Breast epithelium (tissue), 3 donors: ENCODE results near the gene KLHL12.

ENCODE experiments used
- POLR2A ChIP-seq: fragments of 450-650 bp; IDR thresholded peaks from one replicate; pipeline ENCODE4 v1.6.1; 2016; ENCODE audit warnings: antibody characterized with exemption, mild to moderate bottlenecking, moderate library complexity
- POLR2AphosphoS5 ChIP-seq, 3 donors: sonication (generic); formaldehyde crosslinking; IDR thresholded peaks; one replicate each; pipeline ENCODE4 v1.6.1; 2017; ENCODE audit warnings: antibody characterized with exemption in 3 of 3
- TF ChIP-seq, protein P1 (sequence below), 3 donors: fragments of 450-650 bp; IDR thresholded peaks; one replicate each; pipeline ENCODE4 v1.5.1; 2016 to 2017; ENCODE audit warnings: antibody characterized with exemption in 3 of 3, mild to moderate bottlenecking in 3 of 3, moderate library complexity in 3 of 3

- no peak for TF ChIP-seq POLR2AphosphoS5 (IDR thresholded peaks at IDR 0.05)
- TF ChIP-seq, protein P1, sequence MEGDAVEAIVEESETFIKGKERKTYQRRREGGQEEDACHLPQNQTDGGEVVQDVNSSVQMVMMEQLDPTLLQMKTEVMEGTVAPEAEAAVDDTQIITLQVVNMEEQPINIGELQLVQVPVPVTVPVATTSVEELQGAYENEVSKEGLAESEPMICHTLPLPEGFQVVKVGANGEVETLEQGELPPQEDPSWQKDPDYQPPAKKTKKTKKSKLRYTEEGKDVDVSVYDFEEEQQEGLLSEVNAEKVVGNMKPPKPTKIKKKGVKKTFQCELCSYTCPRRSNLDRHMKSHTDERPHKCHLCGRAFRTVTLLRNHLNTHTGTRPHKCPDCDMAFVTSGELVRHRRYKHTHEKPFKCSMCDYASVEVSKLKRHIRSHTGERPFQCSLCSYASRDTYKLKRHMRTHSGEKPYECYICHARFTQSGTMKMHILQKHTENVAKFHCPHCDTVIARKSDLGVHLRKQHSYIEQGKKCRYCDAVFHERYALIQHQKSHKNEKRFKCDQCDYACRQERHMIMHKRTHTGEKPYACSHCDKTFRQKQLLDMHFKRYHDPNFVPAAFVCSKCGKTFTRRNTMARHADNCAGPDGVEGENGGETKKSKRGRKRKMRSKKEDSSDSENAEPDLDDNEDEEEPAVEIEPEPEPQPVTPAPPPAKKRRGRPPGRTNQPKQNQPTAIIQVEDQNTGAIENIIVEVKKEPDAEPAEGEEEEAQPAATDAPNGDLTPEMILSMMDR (IDR thresholded peaks at IDR 0.05), result no peak
- no peak for TF ChIP-seq POLR2A
Measured at GRCh38 chr1:202964791-202965410, 37.9 kb upstream of the KLHL12 start.
